A673 (cell line): ENCODE results near the gene CFC1B. TPM values are rescaled to one million over a fixed set of nuclear protein-coding genes. Genes with fewer than 3 reads are reported as not detected.
"Not testable (repeated sequence)": the region's sequence is repeated elsewhere in the genome, so short reads cannot be mapped to it uniquely, and the experiment has no call there.

Source experiments
- BruUV-seq: library from RNA; stranded (reverse); fragments of 400-500 nt; replicated peaks from 2 replicates; lab custom pipeline; 2021; lab: Mats Ljungman, UMichigan
- CTCF ChIA-PET: fragments of 300-600 bp; sonication (Branson Sonifier 250); formaldehyde crosslinking; loops from one replicate; lab custom pipeline; 2022; ENCODE audit warnings: antibody characterized with exemption; lab: Charles Lee
- POLR2A ChIA-PET: fragments of 300-600 bp; sonication (Branson Sonifier 250); formaldehyde crosslinking; loops from one replicate; lab custom pipeline; 2022; ENCODE audit warnings: antibody characterized with exemption; ENCODE audit not compliant: low non-redundant PET; lab: Charles Lee
- DNase-seq: peaks from one replicate; pipeline ENCODE4 v3.0.0-alpha.2; 2015; ENCODE audit warnings: low spot score
- H3K27ac ChIP-seq: fragments of 200-600 bp; sonication (generic); 2 replicates; pipeline ENCODE4 v1.5.1; 2016; ENCODE audit warnings: mixed run types, low read depth, mild to moderate bottlenecking, mixed read lengths, antibody characterized with exemption, low read length; ENCODE audit not compliant: poor library complexity, severe bottlenecking
- H3K27me3 ChIP-seq: fragments of 200-600 bp; sonication (generic); replicated peaks from 2 replicates; pipeline ENCODE4 v1.6.1; 2017; ENCODE audit warnings: mixed run types, low read depth, mild to moderate bottlenecking, mixed read lengths, antibody characterized with exemption, low read length; ENCODE audit not compliant: insufficient read depth, poor library complexity
- H3K36me3 ChIP-seq: fragments of 200-600 bp; sonication (generic); 2 replicates; pipeline ENCODE4 v1.6.1; 2016; ENCODE audit warnings: mixed run types, mild to moderate bottlenecking, mixed read lengths, antibody characterized with exemption, low read length; ENCODE audit not compliant: insufficient read depth, poor library complexity, severe bottlenecking
- H3K4me1 ChIP-seq: fragments of 200-600 bp; sonication (generic); 2 replicates; pipeline ENCODE4 v1.6.1; 2017; ENCODE audit warnings: mixed run types, mild to moderate bottlenecking, mixed read lengths, antibody characterized with exemption, low read length; ENCODE audit not compliant: insufficient read depth, poor library complexity, severe bottlenecking
- H3K4me3 ChIP-seq: fragments of 200-600 bp; sonication (generic); 2 replicates; pipeline ENCODE4 v1.5.1; 2016; ENCODE audit warnings: low read depth, mixed run types, mild to moderate bottlenecking, mixed read lengths, low read length; ENCODE audit not compliant: poor library complexity, severe bottlenecking
- H3K9me3 ChIP-seq: fragments of 200-600 bp; sonication (generic); 2 replicates; pipeline ENCODE4 v1.6.1; 2016; ENCODE audit warnings: mixed run types, low read depth, mild to moderate bottlenecking, mixed read lengths, antibody characterized with exemption, low read length; ENCODE audit not compliant: poor library complexity, severe bottlenecking
- intact Hi-C: fragments of 100-400 bp; cut with micrococcal nuclease; formaldehyde crosslinking; loops from one replicate; pipeline ENCODE4 v1.10.0; 2022; ENCODE audit not compliant: unreplicated experiment
- total RNA-seq: library from RNA; stranded (reverse); gene quantifications from 2 replicates; pipeline ENCODE4 v1.2.3, GENCODE V29; 2021

The CFC1B gene
- total RNA-seq, 1 experiment from 2014 or later = not detected

- BruUV-seq, H3K27me3 ChIP-seq, H3K27ac ChIP-seq, DNase-seq, CTCF ChIA-PET, H3K4me1 ChIP-seq, H3K36me3 ChIP-seq, H3K4me3 ChIP-seq, H3K9me3 ChIP-seq, intact Hi-C loops, POLR2A ChIA-PET: not testable (repeated sequence)
Observed at GRCh38 chr2:130571929-130572328, 50.9 kb downstream of the CFC1B start.

DNA sequence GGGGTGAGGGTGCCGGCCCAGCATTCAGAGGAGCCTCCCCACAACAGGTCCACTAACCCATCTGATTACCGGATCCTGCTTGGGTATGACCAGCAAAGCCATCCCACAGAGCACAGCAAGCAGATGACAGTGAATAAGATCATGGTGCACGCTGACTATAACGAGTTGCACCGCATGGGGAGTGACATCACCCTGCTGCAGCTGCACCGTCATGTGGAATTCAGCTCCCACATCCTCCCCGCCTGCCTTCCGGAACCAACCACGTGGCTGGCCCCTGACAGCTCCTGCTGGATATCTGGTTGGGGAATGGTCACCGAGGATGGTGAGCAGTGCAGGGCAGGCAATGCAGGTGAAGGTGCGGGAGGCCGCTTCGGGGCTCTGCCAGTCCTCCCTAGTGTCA is 53.2 kb downstream of the CFC1B start:
- BruUV-seq, CTCF ChIA-PET, POLR2A ChIA-PET: not testable (repeated sequence)

DNA sequence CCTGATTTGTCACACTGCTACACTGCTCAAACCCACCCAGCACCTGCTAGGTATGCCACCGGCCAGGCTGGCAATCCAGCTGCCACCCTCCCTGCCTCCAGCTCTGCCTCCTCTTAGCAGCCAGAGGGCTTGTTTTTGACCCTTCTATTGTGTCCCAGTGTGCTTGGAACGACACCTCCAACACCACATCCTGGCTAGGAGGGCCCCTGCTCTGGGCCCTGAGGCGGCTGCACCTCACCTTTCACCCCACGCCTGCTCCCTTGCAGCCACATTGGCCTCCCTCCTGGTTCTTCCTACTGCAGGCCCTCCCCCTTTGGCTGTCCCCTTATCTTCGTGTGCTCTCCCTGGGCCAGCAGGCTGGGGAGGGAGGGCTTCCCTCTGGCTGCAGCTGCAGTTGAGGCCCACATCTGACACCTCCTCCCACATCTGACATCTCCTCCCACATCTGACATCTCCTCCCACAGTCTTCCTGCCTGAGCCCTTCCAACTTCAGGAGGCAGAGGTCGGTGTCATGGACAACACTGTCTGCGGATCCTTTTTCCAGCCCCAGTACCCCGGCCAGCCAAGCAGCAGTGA is 55.3 kb downstream of the CFC1B start:
- H3K9me3 ChIP-seq, H3K27ac ChIP-seq, POLR2A ChIA-PET, CTCF ChIA-PET, intact Hi-C loops, H3K4me3 ChIP-seq, DNase-seq, H3K27me3 ChIP-seq, H3K36me3 ChIP-seq, H3K4me1 ChIP-seq, BruUV-seq: not testable (repeated sequence)

More for the DNA sequence above, 53.2 kb downstream of the CFC1B start:
- intact Hi-C loops, H3K27me3 ChIP-seq, H3K27ac ChIP-seq, H3K36me3 ChIP-seq, H3K4me3 ChIP-seq, H3K9me3 ChIP-seq, H3K4me1 ChIP-seq, DNase-seq: not testable (repeated sequence)

GRCh38 chr2:130577559-130577958 is 56.5 kb downstream of the CFC1B start:
- CTCF ChIA-PET, POLR2A ChIA-PET: not testable (repeated sequence)

More at GRCh38 chr2:130577559-130577958, 56.5 kb downstream of the CFC1B start:
- H3K36me3 ChIP-seq, H3K4me3 ChIP-seq, intact Hi-C loops, H3K27me3 ChIP-seq, H3K4me1 ChIP-seq, DNase-seq, H3K9me3 ChIP-seq, BruUV-seq, H3K27ac ChIP-seq: not testable (repeated sequence)

Other genes starting within 250 kb of the CFC1B start
- 107 and 112 TPM in 2 replicates for gene IMP4, start 178.3 kb upstream of the CFC1B start, total RNA-seq
- gene PTPN18, start 165.2 kb upstream of the CFC1B start, total RNA-seq = 3.2 and 6.2 TPM in 2 replicates
- not detected in 2 replicates for gene POTEI, start 11.9 kb upstream of the CFC1B start, total RNA-seq
- gene CFC1, start 78.4 kb downstream of the CFC1B start, total RNA-seq = not detected in 2 replicates
- gene POTEJ, start 90.2 kb downstream of the CFC1B start, total RNA-seq = not detected in 2 replicates
- gene GPR148, start 207.8 kb downstream of the CFC1B start, total RNA-seq = not detected in 2 replicates
- gene AMER3, start 234.3 kb downstream of the CFC1B start, total RNA-seq = not detected in 2 replicates